A673 (cell line): ENCODE data around the gene NFXL1. TPM values are rescaled to one million over a fixed set of nuclear protein-coding genes. Genes with fewer than 3 reads are reported as not detected.

Experiments
- BruUV-seq: library from RNA; stranded (reverse); fragments of 400-500 nt; replicated peaks from 2 replicates; lab custom pipeline; 2021; lab: Mats Ljungman, UMichigan
- CTCF ChIA-PET: fragments of 300-600 bp; sonication (Branson Sonifier 250); formaldehyde crosslinking; loops from one replicate; lab custom pipeline; 2022; ENCODE audit warnings: antibody characterized with exemption; lab: Charles Lee
- POLR2A ChIA-PET: fragments of 300-600 bp; sonication (Branson Sonifier 250); formaldehyde crosslinking; loops from one replicate; lab custom pipeline; 2022; ENCODE audit warnings: antibody characterized with exemption; ENCODE audit not compliant: low non-redundant PET; lab: Charles Lee
- DNase-seq: peaks from one replicate; pipeline ENCODE4 v3.0.0-alpha.2; 2015; ENCODE audit warnings: low spot score
- H3K27ac ChIP-seq: fragments of 200-600 bp; sonication (generic); 2 replicates; pipeline ENCODE4 v1.5.1; 2016; ENCODE audit warnings: mixed run types, low read depth, mild to moderate bottlenecking, mixed read lengths, antibody characterized with exemption, low read length; ENCODE audit not compliant: poor library complexity, severe bottlenecking
- H3K27me3 ChIP-seq: fragments of 200-600 bp; sonication (generic); replicated peaks from 2 replicates; pipeline ENCODE4 v1.6.1; 2017; ENCODE audit warnings: mixed run types, low read depth, mild to moderate bottlenecking, mixed read lengths, antibody characterized with exemption, low read length; ENCODE audit not compliant: insufficient read depth, poor library complexity
- H3K36me3 ChIP-seq: fragments of 200-600 bp; sonication (generic); 2 replicates; pipeline ENCODE4 v1.6.1; 2016; ENCODE audit warnings: mixed run types, mild to moderate bottlenecking, mixed read lengths, antibody characterized with exemption, low read length; ENCODE audit not compliant: insufficient read depth, poor library complexity, severe bottlenecking
- H3K4me1 ChIP-seq: fragments of 200-600 bp; sonication (generic); 2 replicates; pipeline ENCODE4 v1.6.1; 2017; ENCODE audit warnings: mixed run types, mild to moderate bottlenecking, mixed read lengths, antibody characterized with exemption, low read length; ENCODE audit not compliant: insufficient read depth, poor library complexity, severe bottlenecking
- H3K4me3 ChIP-seq: fragments of 200-600 bp; sonication (generic); 2 replicates; pipeline ENCODE4 v1.5.1; 2016; ENCODE audit warnings: low read depth, mixed run types, mild to moderate bottlenecking, mixed read lengths, low read length; ENCODE audit not compliant: poor library complexity, severe bottlenecking
- H3K9me3 ChIP-seq: fragments of 200-600 bp; sonication (generic); 2 replicates; pipeline ENCODE4 v1.6.1; 2016; ENCODE audit warnings: mixed run types, low read depth, mild to moderate bottlenecking, mixed read lengths, antibody characterized with exemption, low read length; ENCODE audit not compliant: poor library complexity, severe bottlenecking
- CTCF ChIP-seq: fragments of 300-800, 200-600 bp; sonication (generic); conservative IDR thresholded peaks from 2 replicates; pipeline ENCODE4 v1.5.1; 2017; ENCODE audit warnings: low read depth, mild to moderate bottlenecking, antibody characterized with exemption, low read length, moderate library complexity, mixed read lengths
- EZH2 ChIP-seq: fragments of 200-600 bp; sonication (generic); IDR thresholded peaks from 2 replicates; pipeline ENCODE4 v1.6.1; 2017; ENCODE audit warnings: borderline replicate concordance, low read depth, mild to moderate bottlenecking, mixed read lengths, antibody characterized with exemption, low read length; ENCODE audit not compliant: poor library complexity, severe bottlenecking
- intact Hi-C: fragments of 100-400 bp; cut with micrococcal nuclease; formaldehyde crosslinking; loops from one replicate; pipeline ENCODE4 v1.10.0; 2022; ENCODE audit not compliant: unreplicated experiment
- total RNA-seq: library from RNA; stranded (reverse); gene quantifications from 2 replicates; pipeline ENCODE4 v1.2.3, GENCODE V29; 2021

The NFXL1 gene
- total RNA-seq, 1 experiment from 2014 or later = 12.1 TPM

- no peaks in the 10 kb centered on the region for H3K4me1 ChIP-seq
- TF ChIP-seq CTCF (no peak), EZH2 (no peak)
- POLR2A ChIA-PET = no interaction called here
- BruUV-seq = TSS peak; percentile 69
- DNase-seq = no peak
- no peak overlapping the region for H3K27ac ChIP-seq
- H3K27me3 ChIP-seq = no peaks in the 10 kb centered on the region
- intact Hi-C loops = no loop called here
- H3K4me3 ChIP-seq = peak overlapping the region; percentile 99
- H3K36me3 ChIP-seq = peaks cover 13% of the 10 kb centered on the region
- H3K9me3 ChIP-seq = no peaks in the 10 kb centered on the region
- CTCF ChIA-PET = no interaction called here
Measured at GRCh38 chr4:47913330-47913729, 1.1 kb downstream of the NFXL1 start.

DNA sequence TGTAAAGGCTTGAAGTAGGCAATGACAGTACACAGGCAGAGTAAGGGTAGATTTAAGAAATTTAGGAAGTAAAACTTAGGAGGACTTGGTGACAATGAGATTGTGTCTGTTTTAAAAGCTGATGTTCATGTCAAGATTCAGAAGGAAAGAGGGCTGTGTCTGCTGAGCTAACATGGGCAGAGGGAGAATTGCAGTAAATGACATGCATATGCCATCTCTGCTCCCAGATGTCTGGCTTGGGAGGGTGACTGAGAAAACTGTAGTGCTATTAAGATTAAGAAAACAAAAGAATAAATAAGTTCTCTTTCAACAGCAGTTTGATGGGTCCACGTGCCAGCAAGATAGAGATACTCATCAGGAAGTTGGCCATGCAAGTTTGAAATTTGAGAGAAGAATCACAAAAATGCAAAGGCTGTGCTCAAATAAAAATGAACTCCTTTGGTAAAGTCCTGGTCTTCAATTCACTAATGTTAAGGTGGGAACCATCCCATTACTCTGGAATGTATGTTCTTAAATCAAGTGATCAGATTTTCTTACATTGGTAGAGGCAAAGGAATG, 7.2 kb downstream of the NFXL1 start:
- no peaks in the 10 kb centered on the region for H3K27me3 ChIP-seq
- no peak for TF ChIP-seq CTCF
- TF ChIP-seq EZH2 = no peak
- no TSS peak for BruUV-seq
- H3K36me3 ChIP-seq = peaks cover 31% of the 10 kb centered on the region
- ChIA-PET CTCF (no interaction called here), POLR2A (no interaction called here)
- peaks cover 8% of the 10 kb centered on the region for H3K4me1 ChIP-seq
- H3K27ac ChIP-seq = no peak overlapping the region
- DNase-seq = peak; percentile 6
- no peak overlapping the region for H3K4me3 ChIP-seq
- no peaks in the 10 kb centered on the region for H3K9me3 ChIP-seq
- intact Hi-C loops = no loop called here

- TF ChIP-seq EZH2 = no peak
- no peak for TF ChIP-seq CTCF
- ChIA-PET POLR2A (no interaction called here), CTCF (no interaction called here)
- H3K36me3 ChIP-seq = peaks cover 47% of the 10 kb centered on the region
- intact Hi-C loops = no loop called here
- H3K4me3 ChIP-seq = no peak overlapping the region
- H3K4me1 ChIP-seq = peaks cover 7% of the 10 kb centered on the region
- BruUV-seq = no TSS peak
- H3K27ac ChIP-seq = no peak overlapping the region
- DNase-seq = peak; percentile 53
- H3K27me3 ChIP-seq = no peaks in the 10 kb centered on the region
- no peaks in the 10 kb centered on the region for H3K9me3 ChIP-seq
Measured at GRCh38 chr4:47899639-47900038, 14.7 kb downstream of the NFXL1 start.
